Ishikawa (cell line): ENCODE results near the gene RLF.

Experiments
- CEBPB ChIP-seq: IDR thresholded peaks from 2 replicates; pipeline ENCODE4 v1.6.1; 2012
- CREB1 ChIP-seq: IDR thresholded peaks from 2 replicates; pipeline ENCODE4 v1.6.1; 2012; ENCODE audit warnings: low read depth
- EGR1 ChIP-seq: IDR thresholded peaks from 2 replicates; pipeline ENCODE4 v1.6.1; 2012
- EP300 ChIP-seq: IDR thresholded peaks from 2 replicates; pipeline ENCODE4 v1.6.1; 2012; ENCODE audit warnings: borderline replicate concordance
- FOXM1 ChIP-seq: IDR thresholded peaks from 2 replicates; pipeline ENCODE4 v1.6.1; 2012; ENCODE audit warnings: low read depth, borderline replicate concordance
- MAX ChIP-seq: IDR thresholded peaks from 2 replicates; pipeline ENCODE4 v1.6.1; 2012
- NFIC ChIP-seq: IDR thresholded peaks from 2 replicates; pipeline ENCODE4 v1.6.1; 2012
- RAD21 ChIP-seq: IDR thresholded peaks from 2 replicates; pipeline ENCODE4 v1.6.1; 2012; ENCODE audit warnings: low read depth
- REST ChIP-seq: IDR thresholded peaks from 2 replicates; pipeline ENCODE4 v1.6.1; 2012; ENCODE audit warnings: low read depth, mild to moderate bottlenecking
- TAF1 ChIP-seq: IDR thresholded peaks from 2 replicates; pipeline ENCODE4 v1.6.1; 2012; ENCODE audit warnings: low read depth, mild to moderate bottlenecking
- TCF12 ChIP-seq: IDR thresholded peaks from 2 replicates; pipeline ENCODE4 v1.6.1; 2012; ENCODE audit warnings: low read depth
- USF1 ChIP-seq: IDR thresholded peaks from 2 replicates; pipeline ENCODE4 v1.6.1; 2012
- YY1 ChIP-seq: IDR thresholded peaks from 2 replicates; pipeline ENCODE4 v1.6.1; 2012; ENCODE audit warnings: low read depth
- ZBTB7A ChIP-seq: IDR thresholded peaks from 2 replicates; pipeline ENCODE4 v1.6.1; 2012; ENCODE audit warnings: low read depth

DNA sequence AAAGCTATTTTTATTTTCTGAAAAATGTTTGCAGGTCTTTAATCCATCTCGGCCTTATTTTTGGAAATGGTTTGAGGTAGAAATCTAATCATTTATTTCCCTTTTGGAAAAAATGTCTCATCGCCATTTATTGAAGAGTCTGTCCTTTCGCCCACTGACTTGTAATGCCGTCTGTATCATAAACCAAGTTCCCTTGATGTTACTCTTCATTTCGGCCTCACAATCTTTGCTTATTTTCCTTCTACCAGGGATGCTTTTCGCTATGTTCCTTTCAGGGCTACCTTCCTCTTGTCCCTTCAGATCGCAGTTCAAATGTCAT, 422 bp upstream of the RLF start:
- TF ChIP-seq YY1 (no peak), REST (no peak), EGR1 (no peak), USF1 (no peak), EP300 (no peak), CEBPB (no peak), TAF1 (no peak), MAX (no peak), CREB1 (no peak), RAD21 (no peak), FOXM1 (no peak), NFIC (no peak), TCF12 (no peak), ZBTB7A (no peak)
